Caki2 (cell line): ENCODE results near the gene ZNF705A. TPM values are rescaled to one million over a fixed set of nuclear protein-coding genes. Genes with fewer than 3 reads are reported as not detected.
"Not testable (repeated sequence)": the region's sequence is repeated elsewhere in the genome, so short reads cannot be mapped to it uniquely, and the experiment has no call there.

Source experiments
- DNase-seq: peaks from one replicate; pipeline ENCODE4 v3.0.0-alpha.2; 2015; ENCODE audit warnings: low read depth
- in situ Hi-C: cut with HindIII; loops from 2 replicates; pipeline ENCODE4 v1.10.0; 2016; ENCODE audit warnings: low sequenced_read_pairs, low pct_unique_long_range_greater_than_20kb, mixed read lengths
- total RNA-seq: library from RNA; depleted of rRNA; stranded (reverse); fragments of >200 nt; shearing (Covaris generic); gene quantifications from 2 replicates; pipeline ENCODE4 v1.2.3, GENCODE V29; 2014; ENCODE audit warnings: low replicate concordance; rRNA removed

ZNF705A gene
- not detected in 2 replicates for total RNA-seq

DNA sequence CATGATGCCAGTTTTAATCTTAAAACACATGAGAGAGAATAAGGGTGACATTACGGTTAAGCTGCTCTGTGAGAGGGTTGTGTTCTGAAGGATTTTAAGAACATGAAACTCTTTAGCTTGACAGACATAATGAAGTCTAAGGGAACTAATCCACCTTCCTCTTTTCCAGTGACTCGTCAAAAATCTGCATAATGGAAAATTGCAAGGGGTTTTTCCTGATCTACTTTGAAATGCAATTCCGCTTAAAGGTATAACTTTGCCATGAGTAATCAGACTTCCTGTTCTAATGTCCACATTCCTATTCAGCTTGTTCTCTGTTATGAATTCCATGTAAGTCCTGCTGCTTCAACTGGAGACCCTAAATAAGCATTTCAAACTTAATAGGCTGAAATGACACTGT is at the start of gene ZNF705A:
Gene ZNF705A (plus strand): TSS at position 171 of the 400 bp plus-strand sequence. CDS start 15,611 bp downstream, outside the sequence.
- peak; percentile 47 for DNase-seq
- in situ Hi-C loops, result no loop called here

DNA sequence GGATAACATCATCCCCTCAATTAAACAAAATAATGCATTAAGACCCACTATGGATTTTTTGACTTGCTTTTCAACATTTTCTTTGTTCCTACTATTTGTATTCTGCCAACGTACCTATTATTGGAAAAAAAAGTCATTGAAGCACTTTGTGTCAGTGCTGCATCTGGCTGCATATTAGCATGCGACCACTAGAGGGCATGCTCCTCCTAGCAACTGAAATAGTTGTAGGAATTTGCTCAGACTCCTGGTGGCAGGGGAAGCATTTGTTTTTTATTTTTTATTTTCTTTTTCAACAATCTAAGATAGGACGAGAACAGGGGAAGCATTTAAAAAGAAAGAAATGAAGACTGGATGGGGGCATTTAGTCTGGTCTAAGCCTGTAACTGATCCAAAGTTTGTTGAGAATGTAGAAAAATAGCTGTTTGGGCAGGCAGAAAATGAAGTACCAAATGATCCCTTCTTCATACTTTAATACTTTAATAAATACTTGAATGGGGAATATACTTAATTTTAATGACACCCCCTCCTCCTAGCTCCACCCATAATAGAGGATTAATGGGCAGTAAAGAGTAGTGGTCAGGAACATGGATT is 47.9 kb upstream of the ZNF705A start:
- peak; percentile 55 for DNase-seq
- in situ Hi-C loops, result no loop called here

DNA sequence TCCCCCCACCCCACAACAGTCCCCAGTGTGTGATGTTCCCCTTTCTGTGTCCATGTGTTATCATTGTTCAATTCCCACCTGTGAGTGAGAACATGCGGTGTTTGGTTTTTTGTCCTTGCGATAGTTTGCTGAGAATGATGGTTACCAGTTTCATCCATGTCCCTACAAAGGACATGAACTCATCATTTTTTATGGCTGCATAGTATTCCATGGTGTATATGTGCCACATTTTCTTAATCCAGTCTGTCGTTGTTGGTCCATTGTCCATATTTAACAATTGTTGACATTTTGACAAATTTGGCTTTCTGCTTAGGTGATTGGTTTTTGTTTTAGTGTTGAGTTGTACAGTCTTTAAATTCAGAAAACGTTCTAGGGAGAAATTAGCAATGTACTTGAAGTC is 43.7 kb upstream of the ZNF705A start:
- DNase-seq, in situ Hi-C loops: not testable (repeated sequence)

DNA sequence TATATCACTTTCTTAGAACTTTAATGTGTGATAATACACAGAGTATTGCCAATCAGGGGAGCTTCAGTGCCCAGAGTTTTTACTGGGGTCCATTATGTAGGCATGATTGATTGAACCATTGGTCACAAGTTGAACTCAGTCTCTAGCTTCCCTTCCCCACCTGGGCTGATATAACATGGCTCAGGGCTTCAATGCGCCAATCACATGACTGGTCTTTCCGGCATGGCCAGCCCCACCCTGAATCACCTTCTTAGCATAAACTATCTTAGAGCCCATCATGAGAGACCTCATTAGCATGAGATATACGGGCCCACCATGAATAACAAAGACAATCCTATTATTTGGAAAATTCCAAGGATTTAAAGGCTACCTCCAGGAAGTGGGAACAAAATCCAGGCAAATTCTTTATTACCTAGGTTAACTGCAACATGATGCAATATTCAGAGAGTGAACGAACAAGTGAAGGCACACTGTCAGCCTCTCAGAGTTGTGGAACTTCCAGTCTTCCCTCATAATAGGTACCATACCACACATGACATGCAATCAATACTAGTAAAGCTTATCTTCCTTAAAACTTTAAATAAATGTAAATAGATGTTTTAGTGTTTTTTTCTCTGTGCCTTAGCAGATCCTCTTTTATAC is 36.6 kb upstream of the ZNF705A start:
- in situ Hi-C loops, result no loop called here

DNA sequence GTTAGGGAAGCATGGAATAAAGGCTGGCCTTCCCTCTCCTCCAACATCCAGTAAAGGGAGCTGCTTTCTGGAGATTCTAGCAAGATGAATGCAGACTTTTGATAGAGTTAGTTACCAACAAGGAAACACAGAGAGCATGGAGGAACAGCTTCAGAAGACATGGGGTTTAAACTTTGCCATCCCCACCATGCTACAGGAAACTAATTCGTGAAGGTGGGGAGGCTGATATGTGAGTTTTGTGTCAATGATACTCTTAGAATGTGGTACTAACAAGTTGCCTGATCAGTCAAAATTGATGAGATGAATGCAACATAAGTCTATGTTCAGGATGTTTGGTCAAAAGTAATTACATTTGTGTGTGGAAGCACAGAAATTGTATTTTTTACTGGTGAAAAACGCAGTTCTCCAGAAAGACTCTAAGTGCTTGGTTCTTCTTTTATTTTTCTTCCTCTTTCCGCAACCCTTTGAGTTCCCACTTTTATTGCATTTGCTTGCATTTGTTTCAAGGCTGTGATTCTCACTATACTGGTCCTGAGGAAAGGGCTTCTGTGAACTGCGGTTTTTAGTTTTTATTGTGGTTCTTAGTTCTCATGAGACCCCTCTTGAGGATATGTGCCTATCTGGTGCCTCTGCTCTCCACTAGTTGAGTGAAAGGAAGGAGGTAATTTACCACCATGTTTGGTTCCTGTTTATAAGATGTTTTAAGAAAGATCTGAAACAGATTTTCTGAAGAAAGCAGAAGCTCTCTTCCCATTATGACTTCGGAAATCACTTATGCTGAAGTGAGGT is 33.5 kb upstream of the ZNF705A start, which contains the start of gene CLEC4A:
Gene CLEC4A (plus strand): TSS at position 494 of the 789 bp plus-strand sequence. CDS start 262 bp downstream, at position 756.
- in situ Hi-C loops, result no loop called here
- no peak for DNase-seq

More for the DNA sequence above, 36.6 kb upstream of the ZNF705A start:
- no peak for DNase-seq

DNA sequence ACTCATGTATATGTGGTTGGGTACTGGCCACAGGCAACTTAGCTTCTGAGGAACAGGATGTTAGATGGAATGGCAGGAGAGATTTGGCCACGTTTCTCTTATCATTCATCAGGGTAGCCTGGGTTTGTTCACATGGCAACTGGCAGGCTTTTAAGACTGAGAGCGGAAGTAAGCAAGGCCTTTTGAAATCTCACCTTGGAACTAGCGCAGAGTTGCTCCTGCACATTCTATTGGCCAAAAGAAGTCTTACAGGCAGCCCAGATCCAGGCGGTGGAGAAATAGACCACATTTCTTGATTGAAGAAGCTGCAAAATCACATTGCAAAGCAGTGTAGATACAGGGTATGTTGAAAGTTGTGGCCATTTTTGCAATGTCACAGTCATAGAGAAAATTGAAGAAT is 29.7 kb upstream of the ZNF705A start:
- DNase-seq, result no peak
- in situ Hi-C loops, result no loop called here

DNA sequence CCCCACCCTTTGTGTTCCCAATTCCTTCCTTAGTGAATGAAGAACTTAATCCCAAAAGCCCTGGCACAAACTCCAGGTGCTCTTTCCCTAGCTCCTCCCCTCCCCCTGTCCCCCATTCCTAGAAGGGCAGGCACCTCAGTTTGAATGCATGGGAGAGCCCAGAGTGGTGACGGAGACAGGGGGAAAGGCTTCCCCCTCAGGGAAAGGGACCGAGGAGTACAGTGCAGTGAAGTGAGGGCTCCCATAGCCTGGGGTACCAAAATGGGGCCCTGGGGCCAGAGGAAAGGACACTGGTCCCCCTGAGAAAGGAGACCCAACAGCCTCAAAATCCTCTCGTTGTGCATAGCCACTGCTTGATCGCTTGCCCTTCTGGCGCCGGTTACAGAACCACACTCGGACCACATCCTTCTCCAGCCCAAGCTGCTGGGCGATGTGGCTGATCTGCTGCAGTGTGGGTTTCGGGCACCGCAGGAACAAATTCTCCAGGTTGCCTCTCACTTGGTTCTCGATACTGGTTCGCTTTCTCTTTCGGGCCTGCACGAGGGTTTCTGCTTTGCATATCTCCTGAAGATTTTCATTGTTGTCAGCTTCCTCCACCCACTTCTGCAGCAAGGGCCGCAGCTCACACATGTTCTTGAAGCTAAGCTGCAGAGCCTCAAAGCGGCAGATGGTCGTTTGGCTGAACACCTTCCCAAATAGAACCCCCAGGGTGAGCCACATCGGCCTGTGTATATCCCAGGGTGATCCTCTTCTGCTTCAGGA is 23.0 kb upstream of the ZNF705A start:
- in situ Hi-C loops, DNase-seq: not testable (repeated sequence)

DNA sequence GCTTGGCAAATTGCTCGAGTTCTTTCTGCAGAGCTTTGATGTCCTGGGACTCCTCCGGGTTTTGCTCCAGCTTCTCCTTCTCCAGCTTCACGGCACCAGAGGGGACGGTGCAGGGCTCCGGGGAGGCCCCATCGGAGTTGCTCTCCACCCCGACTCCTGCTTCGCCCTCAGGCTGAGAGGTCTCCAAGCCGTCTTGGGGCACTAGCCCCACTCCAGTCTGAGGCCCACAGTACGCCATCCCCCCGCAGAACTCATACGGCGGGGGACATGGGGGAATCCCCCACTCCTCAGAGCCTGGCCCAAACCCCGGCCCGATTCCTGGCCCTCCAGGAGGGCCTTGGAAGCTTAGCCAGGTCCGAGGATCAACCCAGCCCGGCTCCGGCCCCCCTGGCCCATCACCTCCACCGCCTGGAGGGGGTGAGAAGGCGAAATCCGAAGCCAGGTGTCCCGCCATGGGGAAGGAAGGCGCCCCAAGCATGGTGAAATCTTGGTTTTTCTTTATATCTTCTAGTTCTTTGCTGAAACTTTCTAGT is 22.4 kb upstream of the ZNF705A start:
- DNase-seq, in situ Hi-C loops: not testable (repeated sequence)

DNA sequence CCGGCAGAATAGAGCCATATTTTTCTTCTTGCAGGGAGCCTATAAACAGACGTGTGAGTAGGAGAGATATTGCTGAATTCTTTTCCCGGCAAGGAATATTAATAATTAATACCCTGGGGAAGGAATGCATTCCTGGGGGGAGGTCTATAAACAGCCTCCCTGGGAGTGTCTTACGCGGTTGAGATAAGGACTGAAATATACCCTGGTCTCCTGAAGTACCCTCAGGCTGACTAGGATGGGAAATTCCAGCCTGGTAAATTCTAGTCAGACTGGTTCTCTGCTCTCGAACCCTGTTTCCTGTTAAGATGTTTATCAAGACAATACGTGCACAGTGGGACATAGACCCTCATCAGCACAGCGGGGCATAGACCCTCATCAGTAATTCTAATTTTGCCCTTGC is 15.2 kb upstream of the ZNF705A start:
- DNase-seq, in situ Hi-C loops: not testable (repeated sequence)

DNA sequence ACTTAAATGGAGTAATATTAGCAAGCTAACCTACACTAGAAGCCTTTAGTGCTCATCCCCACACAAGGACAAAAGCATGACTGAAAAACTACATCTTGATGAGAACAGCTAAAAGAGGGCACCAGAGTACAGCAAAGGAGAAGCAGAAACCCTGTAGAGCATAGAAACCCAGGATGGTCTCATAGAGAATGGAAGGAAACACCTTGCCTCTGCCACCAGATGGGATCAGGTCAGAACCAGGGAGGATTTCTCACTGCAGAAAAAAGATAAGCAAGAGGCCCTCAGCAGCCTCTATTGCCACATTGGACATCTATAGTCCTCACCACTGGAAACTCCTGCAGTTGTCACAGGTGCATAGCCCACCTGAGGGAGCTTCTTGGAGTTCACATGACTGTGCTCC is 13.6 kb upstream of the ZNF705A start:
- no peak for DNase-seq

DNA sequence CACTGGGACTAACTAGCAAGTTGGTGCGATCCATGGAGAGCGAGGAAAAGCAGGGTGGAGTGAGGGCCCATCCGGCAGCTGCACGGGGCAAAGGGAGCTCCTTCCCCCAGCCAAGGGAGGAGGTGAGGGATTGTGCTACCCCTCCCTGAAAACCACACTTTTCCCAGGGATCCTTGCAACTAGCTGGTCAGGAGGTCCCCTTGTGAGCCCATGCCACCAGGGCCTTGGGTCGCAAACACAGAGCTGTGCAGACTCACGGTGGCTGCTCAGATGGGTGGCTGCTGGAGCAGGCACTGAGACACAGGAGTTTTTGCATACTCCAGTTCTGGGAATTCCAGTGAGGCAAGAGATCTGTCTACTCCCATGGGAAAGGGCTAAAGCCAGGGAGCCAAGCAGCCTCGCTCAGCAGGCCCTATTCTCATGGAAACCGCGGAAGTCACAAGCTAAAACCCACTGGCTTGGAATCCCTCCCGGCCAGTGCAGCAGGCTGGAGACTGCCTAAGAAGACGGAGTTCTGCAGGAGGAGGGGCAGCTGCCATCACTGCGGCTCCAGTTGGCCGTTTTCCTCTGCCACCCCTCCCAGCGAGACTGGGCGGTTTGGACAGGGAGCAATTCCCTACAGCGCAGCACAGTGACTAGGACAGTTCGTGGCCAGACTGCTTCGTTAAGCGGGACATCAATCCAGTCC is 10.9 kb upstream of the ZNF705A start:
- in situ Hi-C loops, result no loop called here
- no peak for DNase-seq

More for the DNA sequence above, 13.6 kb upstream of the ZNF705A start:
- in situ Hi-C loops, result no loop called here

DNA sequence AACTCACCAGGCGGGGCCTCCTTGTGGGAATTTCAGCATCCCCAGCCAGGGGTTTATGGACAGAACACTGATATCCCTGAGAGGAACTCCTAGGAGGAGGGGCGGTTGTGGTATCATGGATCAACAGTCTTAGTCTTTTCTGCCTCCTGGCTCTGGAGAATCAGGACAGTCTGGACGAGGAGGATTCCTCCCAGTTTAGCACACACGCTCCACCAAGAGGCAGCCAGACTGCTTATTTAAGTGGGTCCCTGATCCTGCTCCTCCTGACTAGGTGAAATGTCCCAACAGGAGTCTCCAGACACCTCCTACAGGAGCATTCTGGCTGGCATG is 10.4 kb upstream of the ZNF705A start:
- DNase-seq, result no peak
- in situ Hi-C loops, result no loop called here

DNA sequence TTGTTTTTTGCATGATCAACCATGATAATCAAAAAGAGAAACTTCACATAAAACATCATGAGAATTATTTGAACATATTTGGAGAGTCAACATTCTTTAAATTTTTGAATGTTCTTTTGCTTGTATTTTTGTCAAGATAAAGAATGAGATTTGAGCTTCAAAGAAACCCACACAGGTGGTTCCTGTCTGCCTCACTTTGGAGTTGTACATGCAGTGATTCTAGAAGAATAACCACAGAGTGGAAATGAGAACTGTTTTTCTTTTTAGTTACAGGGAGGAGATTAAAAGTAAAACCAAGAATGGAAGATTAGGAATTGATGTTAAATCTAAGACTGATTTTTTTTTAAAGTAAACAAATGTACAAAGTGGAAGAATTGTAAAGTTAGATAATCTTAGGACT is 2.3 kb upstream of the ZNF705A start:
- DNase-seq, result no peak
- in situ Hi-C loops, result no loop called here

DNA sequence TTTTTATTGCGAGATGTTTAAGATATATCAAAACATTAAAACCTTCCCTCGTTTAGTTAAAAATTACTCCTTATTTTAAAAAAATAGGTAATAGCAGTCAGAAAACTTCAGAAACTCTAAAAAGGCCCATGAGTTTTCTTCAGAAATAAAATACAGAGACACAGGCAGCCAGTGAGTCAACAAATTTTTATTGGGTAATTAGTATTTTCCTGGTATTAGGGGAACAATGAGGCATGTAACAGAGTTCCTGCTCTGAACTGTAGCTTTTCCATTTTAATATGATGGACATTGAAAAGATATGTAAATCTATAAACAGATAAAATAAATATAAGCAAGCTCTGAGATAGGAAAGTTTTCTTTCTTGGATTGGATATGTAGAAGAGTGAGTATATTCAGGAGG is 399 bp upstream of the ZNF705A start:
- in situ Hi-C loops, result no loop called here
- DNase-seq, result no peak

DNA sequence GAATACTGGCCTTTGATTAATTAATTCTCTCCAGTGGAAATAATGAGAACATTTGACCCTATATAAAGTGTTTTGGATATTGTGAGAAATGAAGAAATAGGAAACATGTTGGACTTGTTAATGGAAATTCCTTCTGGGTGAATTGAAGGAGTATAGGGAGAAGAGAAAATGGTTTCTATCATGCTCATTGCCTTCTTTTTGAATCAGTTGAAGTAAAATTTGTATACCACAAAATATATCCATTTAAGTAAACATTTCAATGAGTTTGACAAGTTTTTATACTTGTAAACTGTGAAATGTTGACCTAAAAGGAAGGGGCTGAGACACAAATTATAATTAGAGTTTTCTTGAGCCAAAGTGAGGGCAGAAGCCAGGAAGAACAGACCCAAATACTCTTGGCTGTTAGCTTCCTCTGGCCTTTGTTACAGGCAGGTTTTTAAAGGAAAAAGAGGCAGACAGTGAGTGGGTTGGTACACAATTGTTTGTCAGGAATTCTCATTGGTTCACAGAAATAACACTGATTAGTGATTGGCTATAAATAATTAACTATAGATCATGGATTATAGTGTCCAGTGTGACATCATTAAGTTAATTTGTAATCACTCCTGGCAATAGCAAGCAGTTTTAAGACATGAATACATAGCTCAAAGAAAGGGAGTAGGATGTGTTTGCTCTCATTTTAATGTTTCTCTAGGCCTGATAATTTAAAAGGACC is 826 bp downstream of the ZNF705A start:
- DNase-seq, result peak; percentile 75
- in situ Hi-C loops, result no loop called here

DNA sequence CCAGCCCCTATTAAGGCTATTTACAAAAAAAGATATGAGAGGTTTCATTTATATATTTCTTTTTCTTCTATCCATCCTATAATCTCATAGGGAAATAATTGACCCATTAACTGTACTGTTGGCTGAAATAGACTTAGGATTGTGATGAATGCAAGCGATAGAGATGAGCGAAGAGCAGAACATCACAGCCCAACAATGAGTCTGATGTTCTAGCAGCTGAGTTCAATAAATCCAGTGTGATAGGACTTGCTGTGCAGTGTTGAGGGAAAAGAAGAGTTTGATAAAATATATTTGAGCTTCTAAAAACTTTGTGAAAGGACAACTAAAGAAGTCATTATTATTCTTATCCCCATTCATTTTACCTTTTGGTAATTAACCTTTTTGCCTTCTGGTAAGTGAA is 16.1 kb downstream of the ZNF705A start:
- in situ Hi-C loops, DNase-seq: not testable (repeated sequence)

DNA sequence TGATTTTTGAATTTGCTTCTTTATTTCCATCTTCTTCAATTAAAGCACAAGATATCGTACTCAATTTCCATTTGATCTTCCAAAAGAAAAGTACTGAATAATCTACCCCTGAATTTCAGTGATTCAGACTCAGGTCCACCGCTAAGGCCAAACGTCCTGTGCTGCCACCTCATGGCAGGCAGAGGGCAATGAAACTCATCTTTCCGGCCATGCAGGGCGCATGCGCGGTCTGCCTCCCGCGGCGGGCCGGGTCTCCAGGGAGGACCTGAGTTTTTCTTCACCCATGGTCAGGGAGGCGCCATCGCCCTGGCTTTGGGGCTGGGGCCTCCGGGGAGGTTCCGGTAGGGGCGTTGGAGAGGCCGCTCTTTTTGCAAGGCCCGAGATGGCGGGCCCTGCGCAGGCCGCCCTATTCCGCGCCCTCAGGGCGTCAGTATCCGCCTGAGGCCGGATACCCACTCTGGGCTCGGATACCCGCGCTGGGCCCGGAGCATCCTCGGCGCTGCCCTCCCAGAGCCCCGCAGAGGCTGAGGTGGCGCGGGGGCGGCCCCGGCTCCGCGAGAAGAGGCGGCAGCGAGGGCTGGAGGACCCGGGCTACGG is 23.3 kb downstream of the ZNF705A start:
- in situ Hi-C loops, result not testable (repeated sequence)
- peak; percentile 72 for DNase-seq
